K562 (cell line): ENCODE results near the gene CCDC88C. TPM values are rescaled to one million over a fixed set of nuclear protein-coding genes. Genes with fewer than 3 reads are reported as not detected.

ENCODE experiments used
- POLR2AphosphoS5 ChIP-seq: IDR thresholded peaks from 2 replicates; pipeline ENCODE4 v1.6.1; 2011; ENCODE audit warnings: mild to moderate bottlenecking, low read depth, low read length, moderate library complexity; ENCODE audit not compliant: control insufficient read depth, insufficient read depth
- POLR2B ChIP-seq: fragments of 450-650 bp; IDR thresholded peaks from 2 replicates; pipeline ENCODE4 v1.6.1; 2018; ENCODE audit warnings: low read depth; ENCODE audit not compliant: partially characterized antibody
- POLR2G ChIP-seq: fragments of 200-400 bp; formaldehyde crosslinking; IDR thresholded peaks from 2 replicates; pipeline ENCODE4 v1.6.1; 2017; ENCODE audit warnings: low read depth, mild to moderate bottlenecking, antibody characterized with exemption, low read length, moderate library complexity
- POLR2H ChIP-seq: IDR thresholded peaks from 2 replicates; pipeline ENCODE4 v1.6.1; 2016; ENCODE audit warnings: missing genetic modification characterization, low read depth, mild to moderate bottlenecking, control low read depth, missing compliant biosample characterization, moderate library complexity
- TEAD1 ChIP-seq, 2 experiments: fragments of 450-650 bp in 1 of 2; sonication (generic) in 1 of 2; formaldehyde crosslinking; IDR thresholded peaks; 2 replicates each; pipeline versions ENCODE4 v1.4.0 to v1.8.0; 2020 to 2022; ENCODE audit warnings: mild to moderate bottlenecking in 2 of 2, missing genetic modification reagents in 1 of 2
- polyA plus RNA-seq, 8 experiments: library from polyadenylated mRNA; depleted of rRNA in 4 of 8; stranded (reverse) in 5 of 8; unstranded in 3 of 8; fragments of >200 nt; fragmentation: Nextera tagmentation in 2 of 8; fragmentation: Illumina TruSeq in 1 of 8; extraction: Ambion mirVana in 2 of 8; extraction: Trizol in 1 of 8; gene quantifications; 2 replicates each; pipeline versions ENCODE4 v1.2.1 to v1.2.3, GENCODE V29; 2011 to 2014; ENCODE audit warnings: inconsistent platforms in 1 of 8, missing spikeins in 1 of 8
- total RNA-seq, 7 experiments: library from RNA; depleted of rRNA in 6 of 7; stranded (reverse); fragments of >200 nt in 6 of 7; fragmentation: Illumina TruSeq in 2 of 7; extraction: Trizol in 2 of 7; gene quantifications; 2 replicates each; pipeline versions ENCODE4 v1.2.1 to v1.2.3, GENCODE V29; 2011 to 2021; ENCODE audit warnings: low replicate concordance in 1 of 7
- TF ChIP-seq, protein P1 (sequence below): fragments of 450-650 bp; IDR thresholded peaks from 2 replicates; pipeline ENCODE4 v1.6.1; 2016; ENCODE audit warnings: mild to moderate bottlenecking, moderate library complexity

Gene CCDC88C
- total and polyA plus RNA-seq, 9 of the 15 experiments (the other 6 are each of a cell fraction or from before 2014, with no cell fraction given) = 0.62 to 22.5 (median 10.7) TPM

DNA sequence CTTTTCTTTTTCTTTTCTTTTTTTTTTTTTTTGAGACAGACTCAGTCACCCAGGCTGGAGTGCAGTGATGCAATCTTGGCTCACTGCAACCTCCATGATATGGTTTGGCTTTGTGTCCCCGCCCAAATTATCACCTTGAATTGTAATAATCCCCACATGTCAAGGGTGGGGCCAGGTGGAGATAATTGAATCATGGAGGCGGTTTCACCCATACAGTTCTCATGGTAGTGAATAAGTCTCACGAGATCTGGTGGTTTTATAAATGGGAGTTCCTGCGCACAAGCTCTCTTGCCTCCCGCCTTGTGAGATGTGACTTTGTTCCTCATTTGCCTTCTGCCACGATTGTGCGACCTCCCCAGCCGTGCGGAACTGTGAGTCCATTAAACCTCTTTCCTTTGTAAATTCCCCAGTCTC lies 7.9 kb upstream of the CCDC88C start (continued):
- TF ChIP-seq POLR2AphosphoS5 (peak; percentile 54; the same call in 1 of the 2 replicates), POLR2B (peak; percentile 76), POLR2H (tag) (peak; percentile 86), TEAD1 (CRISPR knock-in tag; IDR thresholded peaks at IDR 0.05) (0 out of 4 replicates have a peak, but pooled peaks of 1 of the 2 experiments have one; percentile 52), POLR2G (peak; percentile 54)
- TF ChIP-seq, protein P1, sequence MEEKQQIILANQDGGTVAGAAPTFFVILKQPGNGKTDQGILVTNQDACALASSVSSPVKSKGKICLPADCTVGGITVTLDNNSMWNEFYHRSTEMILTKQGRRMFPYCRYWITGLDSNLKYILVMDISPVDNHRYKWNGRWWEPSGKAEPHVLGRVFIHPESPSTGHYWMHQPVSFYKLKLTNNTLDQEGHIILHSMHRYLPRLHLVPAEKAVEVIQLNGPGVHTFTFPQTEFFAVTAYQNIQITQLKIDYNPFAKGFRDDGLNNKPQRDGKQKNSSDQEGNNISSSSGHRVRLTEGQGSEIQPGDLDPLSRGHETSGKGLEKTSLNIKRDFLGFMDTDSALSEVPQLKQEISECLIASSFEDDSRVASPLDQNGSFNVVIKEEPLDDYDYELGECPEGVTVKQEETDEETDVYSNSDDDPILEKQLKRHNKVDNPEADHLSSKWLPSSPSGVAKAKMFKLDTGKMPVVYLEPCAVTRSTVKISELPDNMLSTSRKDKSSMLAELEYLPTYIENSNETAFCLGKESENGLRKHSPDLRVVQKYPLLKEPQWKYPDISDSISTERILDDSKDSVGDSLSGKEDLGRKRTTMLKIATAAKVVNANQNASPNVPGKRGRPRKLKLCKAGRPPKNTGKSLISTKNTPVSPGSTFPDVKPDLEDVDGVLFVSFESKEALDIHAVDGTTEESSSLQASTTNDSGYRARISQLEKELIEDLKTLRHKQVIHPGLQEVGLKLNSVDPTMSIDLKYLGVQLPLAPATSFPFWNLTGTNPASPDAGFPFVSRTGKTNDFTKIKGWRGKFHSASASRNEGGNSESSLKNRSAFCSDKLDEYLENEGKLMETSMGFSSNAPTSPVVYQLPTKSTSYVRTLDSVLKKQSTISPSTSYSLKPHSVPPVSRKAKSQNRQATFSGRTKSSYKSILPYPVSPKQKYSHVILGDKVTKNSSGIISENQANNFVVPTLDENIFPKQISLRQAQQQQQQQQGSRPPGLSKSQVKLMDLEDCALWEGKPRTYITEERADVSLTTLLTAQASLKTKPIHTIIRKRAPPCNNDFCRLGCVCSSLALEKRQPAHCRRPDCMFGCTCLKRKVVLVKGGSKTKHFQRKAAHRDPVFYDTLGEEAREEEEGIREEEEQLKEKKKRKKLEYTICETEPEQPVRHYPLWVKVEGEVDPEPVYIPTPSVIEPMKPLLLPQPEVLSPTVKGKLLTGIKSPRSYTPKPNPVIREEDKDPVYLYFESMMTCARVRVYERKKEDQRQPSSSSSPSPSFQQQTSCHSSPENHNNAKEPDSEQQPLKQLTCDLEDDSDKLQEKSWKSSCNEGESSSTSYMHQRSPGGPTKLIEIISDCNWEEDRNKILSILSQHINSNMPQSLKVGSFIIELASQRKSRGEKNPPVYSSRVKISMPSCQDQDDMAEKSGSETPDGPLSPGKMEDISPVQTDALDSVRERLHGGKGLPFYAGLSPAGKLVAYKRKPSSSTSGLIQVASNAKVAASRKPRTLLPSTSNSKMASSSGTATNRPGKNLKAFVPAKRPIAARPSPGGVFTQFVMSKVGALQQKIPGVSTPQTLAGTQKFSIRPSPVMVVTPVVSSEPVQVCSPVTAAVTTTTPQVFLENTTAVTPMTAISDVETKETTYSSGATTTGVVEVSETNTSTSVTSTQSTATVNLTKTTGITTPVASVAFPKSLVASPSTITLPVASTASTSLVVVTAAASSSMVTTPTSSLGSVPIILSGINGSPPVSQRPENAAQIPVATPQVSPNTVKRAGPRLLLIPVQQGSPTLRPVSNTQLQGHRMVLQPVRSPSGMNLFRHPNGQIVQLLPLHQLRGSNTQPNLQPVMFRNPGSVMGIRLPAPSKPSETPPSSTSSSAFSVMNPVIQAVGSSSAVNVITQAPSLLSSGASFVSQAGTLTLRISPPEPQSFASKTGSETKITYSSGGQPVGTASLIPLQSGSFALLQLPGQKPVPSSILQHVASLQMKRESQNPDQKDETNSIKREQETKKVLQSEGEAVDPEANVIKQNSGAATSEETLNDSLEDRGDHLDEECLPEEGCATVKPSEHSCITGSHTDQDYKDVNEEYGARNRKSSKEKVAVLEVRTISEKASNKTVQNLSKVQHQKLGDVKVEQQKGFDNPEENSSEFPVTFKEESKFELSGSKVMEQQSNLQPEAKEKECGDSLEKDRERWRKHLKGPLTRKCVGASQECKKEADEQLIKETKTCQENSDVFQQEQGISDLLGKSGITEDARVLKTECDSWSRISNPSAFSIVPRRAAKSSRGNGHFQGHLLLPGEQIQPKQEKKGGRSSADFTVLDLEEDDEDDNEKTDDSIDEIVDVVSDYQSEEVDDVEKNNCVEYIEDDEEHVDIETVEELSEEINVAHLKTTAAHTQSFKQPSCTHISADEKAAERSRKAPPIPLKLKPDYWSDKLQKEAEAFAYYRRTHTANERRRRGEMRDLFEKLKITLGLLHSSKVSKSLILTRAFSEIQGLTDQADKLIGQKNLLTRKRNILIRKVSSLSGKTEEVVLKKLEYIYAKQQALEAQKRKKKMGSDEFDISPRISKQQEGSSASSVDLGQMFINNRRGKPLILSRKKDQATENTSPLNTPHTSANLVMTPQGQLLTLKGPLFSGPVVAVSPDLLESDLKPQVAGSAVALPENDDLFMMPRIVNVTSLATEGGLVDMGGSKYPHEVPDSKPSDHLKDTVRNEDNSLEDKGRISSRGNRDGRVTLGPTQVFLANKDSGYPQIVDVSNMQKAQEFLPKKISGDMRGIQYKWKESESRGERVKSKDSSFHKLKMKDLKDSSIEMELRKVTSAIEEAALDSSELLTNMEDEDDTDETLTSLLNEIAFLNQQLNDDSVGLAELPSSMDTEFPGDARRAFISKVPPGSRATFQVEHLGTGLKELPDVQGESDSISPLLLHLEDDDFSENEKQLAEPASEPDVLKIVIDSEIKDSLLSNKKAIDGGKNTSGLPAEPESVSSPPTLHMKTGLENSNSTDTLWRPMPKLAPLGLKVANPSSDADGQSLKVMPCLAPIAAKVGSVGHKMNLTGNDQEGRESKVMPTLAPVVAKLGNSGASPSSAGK = peak; percentile 65
